Cortex of kidney (tissue), 1 donor: Measurements from ENCODE around the gene LMO1.

Experiments
- DNase-seq: peaks from one replicate; lab custom pipeline; 2025; lab: John Stamatoyannopoulos, UW

Gene LMO1

DNA sequence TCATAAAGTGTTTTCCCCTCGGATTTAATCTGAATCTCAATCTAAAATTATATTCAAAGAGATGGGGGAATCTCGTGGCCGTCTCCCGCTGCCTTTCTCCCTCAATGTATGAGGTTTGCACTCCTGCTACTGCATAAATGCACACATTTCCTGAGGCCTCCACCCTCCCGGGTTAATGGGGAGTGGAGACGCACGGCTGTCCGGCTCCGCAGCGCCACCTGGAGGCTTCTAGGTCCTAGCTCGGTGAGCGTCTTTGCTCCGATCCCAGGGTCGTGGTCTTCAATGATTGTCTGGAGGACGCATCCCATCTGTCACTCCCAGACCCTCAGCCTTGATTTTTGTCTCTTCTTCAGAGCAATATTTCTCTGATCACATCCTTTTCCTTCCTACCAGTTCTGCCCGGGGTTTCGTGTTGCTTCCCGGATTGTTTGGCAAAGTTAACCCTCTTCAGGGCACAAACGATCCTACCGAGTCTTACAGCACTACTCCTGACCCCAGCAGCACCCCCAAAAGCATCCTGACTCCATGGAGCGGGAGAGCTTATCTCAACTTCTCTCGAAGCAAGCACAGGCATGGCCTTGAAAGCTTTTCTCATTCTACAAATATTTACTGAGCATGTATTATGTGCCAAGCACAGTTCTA, at the start of gene LMO1:
LMO1 (minus strand) TSS at position 110 of the 642 bp plus-strand sequence. CDS start 516 bp downstream, outside the sequence.
- no peak for DNase-seq

DNA sequence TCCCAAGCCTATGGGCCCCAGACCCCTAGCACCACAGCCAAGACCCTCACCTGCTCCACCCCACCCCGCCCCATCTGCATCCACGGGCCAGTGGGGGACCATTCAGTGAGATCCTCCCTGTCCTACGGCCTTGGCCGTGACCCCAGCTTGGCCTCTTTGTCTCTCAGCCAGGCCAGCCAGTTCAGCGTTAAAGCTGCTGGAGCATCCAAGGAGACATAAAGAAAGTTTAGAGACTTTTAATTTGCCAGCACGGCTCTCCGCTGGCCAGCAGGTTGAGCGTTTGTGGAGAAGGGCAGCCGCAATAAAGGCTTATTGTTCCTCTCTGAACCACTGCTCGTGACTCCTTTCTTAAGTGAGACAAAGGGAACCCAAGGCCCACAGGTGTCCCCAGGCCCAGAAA, 49.3 kb upstream of the LMO1 start:
- no peak for DNase-seq

DNA sequence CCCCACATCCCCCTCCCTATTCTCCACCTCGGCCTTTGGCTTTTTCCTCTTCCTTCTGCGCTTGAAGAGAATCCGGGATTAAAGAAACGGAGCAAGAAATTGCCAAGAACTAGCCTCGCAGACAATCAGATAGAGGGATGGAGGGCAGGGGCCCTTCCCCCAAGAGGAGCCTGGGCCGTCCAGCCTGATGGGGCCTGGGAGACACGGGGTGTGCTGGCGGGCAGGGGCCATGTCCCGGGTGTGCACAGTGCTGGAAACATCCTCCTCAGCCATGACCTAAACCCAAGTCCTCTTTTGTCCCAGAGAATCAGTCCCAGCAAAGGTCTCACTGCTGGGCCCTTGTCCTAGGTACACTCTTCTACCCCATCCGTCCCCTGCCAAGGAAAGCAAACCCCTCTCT, 47.7 kb upstream of the LMO1 start:
- DNase-seq = no peak

DNA sequence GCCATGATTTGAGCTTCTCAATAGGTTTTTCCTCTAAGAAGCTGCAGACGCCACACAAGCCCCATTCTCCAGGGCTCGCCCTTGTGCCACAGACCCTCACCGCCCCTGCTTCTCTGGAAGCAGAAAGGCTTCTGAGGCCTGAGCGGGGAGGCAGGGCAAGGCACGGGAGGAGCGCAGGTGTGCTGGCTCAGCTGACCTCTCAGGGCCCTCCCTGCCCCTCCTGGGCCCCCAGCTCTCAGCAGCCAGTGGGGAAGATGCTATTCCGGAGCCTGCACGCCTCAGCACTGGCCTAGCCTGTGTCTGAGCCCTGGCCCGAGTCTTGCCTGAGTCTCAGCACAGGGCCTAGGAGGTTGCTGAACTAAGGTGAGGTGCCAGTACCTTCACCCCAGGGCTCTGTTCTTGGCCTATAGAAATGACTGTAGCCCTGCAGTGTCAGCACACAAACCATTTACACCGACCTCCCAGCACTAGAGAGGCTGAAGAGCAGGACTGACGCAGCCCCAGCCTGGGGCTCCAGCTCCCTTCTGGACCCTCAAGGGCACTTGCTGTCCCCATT, 47.1 kb upstream of the LMO1 start:
- DNase-seq = no peak

DNA sequence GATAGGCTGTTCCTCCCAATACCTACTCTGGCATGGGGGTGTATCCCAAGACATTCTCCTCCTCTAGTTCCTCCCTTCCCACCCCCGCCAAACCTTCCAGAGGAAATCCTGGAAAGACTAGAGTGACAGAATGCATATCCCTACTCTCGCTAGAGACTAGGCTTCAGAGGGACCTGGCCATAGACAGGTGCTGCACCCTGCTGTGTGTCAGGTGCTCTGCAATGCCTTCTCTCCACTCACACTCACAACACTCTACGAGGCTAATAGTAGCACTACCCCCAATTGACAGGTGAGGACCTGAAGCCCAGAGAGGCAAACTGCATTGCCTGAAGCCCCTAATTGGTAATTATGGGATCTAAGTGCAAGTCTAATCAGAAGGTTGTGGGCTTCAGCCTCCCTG, 46.2 kb upstream of the LMO1 start:
- DNase-seq = no peak

DNA sequence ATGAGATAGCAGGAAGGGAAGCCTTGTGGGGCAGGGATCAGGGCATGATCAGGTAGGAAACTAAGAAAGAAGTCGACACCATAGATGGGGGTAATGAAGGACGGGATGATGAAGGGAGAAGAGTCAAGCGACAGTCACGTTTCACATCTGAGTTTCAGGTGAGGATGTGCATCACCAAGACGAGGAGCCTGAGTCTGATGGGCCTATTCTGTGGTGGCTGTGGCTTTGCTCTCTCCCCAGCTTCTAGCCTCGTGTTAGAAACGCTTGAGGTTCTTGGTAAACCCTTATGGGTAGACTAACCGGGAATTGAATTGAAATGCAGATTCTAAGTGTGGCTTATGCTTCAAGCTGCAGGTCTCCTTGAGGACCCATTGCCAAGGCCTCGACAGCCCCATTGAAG, 45.6 kb upstream of the LMO1 start:
- no peak for DNase-seq

DNA sequence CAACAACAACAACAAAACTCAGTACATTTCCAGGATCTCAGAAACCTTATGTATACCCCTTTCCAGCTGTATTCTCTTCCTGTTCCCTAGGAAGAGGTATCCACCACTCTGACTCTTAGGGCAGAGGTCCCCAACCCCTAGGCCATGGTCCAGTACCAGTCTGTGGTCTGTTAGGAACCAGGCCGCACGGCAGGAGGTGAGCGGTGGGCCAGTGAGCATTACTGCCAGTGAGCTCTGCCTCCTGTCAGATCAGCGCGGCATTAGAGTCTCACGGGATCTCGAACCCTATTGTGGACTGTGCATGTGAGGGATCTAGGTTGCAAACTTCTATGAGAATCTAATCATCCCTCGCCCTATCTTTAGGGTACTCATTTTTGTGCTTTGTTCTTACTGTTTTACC, 43.9 kb upstream of the LMO1 start:
- DNase-seq = no peak

DNA sequence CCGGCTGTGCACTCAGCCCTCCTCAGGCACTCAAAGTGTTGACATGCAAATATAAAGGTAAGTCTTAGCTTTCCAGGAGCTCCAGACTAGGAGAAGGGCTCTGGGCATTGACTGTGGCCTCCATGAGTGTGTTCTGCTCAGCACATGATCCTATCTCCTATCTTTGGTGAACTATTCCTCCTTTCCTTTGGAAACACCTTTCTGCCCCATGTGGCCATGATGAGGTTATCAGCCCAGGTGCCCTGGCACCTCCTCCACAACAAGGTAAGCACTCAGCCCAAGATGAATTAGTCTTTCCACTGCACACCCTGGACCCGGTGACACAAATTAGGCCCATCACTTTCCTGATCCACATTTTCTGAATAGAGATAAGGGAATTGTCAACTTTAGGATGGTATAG, 37.9 kb upstream of the LMO1 start:
- DNase-seq = no peak

DNA sequence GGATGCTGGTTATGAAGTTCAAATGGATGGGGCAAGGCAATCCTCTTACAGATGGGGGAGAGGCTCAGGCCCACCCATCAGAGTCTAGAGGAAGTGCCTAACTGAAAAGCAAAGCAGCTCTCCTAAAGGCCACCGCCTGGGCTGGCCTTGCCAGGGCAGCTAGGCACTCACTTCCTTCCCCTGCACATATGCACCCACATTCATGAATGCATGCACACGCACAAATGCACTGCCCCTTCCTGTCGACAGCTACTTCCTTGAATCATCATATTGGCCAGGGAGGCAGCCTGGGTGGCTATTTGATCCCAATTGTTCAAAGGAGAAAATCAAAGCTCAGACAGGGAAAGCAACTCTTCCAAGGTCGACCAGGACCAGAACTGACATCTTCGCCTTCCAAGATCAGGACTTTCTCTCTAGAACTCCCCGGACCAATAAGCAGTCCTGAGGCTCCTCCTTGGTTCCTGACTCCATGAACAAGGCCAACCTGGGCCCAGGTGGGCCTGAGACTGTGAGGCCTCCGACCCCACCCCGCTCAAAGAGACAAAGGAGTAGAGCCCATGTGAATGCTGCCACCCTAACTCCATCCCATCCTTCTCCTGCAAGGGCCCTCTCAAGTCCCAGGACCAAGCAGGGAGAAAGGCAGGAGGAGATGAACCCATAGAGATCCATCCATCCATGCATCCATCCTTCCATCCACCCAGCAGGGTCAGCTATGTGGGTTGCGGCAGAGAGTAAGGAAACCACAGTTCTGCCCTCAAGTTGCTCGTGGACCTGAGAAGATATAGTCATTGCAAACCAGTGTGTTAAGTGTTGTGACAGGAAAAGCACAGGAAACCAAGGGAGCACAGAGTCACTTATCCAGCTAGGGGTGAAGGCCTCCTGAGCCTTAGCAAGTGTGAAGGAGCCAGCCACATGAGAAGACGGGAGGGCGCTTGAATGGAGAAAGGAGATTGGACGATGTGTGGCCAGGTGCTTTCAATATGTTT, 35.4 kb upstream of the LMO1 start:
- DNase-seq = no peak

DNA sequence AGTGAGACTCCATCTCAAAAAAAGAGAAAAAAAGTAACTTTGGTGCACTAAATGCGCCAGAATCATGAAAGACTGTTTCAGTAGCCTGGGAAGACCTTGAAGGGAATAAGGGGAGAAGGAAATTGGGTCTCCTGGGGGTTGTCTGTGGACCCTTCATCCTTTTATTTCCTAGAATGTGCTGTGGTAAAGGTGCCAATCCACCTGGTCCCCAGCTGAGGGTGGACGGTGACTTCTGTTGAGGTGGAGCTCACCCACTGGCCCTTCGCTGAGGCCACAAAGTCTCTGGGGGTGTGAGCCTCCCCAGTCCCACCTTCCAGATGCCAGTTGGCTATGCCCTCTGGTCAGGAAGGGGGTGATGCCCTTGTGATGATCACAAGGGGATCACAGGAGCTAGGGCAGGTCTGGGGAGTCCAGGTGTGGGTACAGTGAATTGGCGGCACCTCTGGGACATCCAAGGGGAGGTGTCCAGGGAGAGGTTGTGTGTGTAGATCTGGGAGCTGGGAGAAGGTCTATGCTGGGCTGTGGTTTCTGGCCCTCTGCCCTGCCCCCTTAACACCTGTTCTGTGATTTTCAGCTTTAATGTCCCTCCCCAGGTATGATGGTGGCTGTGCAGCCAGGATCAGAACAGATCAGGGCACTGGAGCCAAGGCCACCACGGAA, 34.2 kb upstream of the LMO1 start:
- no peak for DNase-seq

DNA sequence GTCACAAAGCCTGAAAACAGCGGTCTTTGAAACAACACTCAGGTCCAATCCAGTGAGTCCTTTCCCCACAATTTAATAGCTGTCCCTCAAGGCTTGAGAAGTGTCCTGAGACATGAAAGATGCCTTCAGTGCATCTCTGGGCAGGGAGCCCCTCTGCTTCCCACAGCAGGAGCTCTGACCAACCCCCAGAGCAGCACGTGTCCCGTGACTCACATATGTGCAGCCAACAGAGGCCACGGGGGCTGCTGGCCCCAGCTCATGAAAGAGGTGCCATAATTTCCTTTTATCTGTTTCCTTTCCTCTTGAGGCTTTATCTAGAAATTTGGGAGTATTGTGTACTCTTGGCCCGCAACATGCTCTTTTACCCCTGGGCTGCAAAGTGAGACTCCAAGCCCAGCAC, 33.2 kb upstream of the LMO1 start:
- DNase-seq = no peak

DNA sequence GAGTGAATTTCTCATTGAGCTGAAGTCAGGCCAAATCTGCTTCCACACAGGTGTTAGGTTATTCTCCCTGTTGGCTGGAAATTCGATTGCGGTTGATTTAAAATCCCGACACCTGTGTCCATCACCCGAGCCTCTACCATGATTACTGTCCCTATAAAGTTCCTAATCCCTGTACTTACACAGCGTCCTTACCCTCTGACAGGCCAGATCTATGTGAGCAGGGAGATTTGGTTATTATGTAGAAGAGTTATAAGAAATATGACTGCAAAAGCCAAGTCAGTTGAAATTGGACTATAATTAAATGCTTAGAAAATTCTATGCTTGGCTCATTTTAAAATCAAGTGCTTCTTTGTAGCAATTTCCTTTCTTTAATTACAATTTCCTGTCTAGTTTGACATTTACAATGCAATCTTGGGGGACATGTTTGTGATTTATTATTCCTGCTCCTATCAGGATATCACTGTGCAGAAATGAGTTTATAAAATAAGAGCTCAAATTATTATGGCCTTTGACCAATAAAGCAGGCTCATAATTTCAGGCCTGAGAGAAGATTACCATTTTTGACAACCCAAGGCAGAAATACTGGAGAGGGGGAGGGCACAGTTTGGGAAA, 32.5 kb upstream of the LMO1 start:
- DNase-seq = no peak

DNA sequence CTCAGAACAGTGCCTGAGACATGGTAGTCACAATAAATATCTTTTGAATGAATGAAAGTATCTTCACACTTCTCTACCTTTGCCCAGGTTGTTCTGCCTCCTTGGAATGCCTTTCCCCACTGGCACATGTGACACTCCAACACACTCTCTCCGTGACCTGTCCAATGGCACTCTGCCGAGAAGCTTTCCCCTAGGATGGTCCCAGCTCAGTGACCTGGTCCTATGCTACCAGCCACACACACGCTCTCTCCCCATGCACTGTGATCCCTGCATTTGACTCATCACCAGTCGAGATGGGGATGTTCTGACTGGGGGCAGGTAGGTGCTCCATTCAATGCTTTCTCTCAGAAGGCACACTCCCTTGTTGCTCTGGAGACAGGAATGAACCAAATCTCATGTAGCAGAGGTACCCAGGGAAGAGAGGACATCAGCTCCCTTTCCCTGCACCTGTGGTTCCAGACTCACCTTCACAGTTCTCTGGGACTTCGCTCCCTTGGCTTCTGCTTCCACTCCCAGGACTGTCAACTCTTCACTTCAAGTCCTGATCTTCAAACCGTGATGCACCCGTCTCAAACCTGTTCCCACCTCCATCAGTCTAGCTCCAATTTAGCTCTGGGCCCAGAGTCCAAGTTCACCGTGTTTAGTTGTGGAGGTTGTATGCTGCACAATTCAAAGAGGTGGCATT, 30.7 kb upstream of the LMO1 start:
- DNase-seq = no peak

DNA sequence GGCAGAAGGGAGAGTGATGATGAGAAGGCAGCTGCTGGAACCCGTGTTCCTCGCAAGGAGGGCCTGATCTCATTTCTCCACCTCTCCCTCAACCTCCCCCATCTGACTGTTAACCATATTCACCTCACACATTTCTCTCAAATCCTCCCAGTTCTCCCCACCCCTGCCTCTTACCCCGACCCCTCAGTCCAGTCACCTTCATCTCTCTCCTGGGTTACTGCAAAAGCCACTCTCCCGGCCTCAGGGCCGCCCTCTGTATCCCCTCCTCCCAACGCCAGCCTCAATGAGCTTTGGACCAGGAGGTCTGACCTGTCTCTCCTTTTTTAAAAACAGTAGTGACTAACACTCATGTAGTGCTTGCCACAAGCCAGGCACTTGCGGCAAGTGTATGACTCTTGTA, 29.5 kb upstream of the LMO1 start:
- no peak for DNase-seq

DNA sequence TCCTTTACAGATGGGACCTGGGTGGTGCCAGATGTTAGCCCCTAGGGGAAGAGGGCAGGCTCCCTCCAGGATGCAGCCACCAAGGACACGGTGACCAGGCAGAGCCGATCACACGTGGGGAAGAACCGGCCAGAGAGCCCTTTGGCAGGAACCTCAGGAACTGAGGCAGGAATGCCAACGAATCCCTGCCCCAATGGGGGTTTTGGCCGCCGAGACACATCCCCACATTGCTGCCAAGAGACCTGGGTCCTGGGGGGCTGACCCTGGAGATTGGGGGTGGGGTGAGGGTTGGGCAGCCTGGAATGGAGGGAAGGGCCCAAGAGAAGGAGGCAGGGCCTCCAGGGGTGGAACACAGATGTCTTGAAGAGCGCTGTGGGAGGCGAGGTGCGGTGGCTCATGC, 28.7 kb upstream of the LMO1 start:
- no peak for DNase-seq

DNA sequence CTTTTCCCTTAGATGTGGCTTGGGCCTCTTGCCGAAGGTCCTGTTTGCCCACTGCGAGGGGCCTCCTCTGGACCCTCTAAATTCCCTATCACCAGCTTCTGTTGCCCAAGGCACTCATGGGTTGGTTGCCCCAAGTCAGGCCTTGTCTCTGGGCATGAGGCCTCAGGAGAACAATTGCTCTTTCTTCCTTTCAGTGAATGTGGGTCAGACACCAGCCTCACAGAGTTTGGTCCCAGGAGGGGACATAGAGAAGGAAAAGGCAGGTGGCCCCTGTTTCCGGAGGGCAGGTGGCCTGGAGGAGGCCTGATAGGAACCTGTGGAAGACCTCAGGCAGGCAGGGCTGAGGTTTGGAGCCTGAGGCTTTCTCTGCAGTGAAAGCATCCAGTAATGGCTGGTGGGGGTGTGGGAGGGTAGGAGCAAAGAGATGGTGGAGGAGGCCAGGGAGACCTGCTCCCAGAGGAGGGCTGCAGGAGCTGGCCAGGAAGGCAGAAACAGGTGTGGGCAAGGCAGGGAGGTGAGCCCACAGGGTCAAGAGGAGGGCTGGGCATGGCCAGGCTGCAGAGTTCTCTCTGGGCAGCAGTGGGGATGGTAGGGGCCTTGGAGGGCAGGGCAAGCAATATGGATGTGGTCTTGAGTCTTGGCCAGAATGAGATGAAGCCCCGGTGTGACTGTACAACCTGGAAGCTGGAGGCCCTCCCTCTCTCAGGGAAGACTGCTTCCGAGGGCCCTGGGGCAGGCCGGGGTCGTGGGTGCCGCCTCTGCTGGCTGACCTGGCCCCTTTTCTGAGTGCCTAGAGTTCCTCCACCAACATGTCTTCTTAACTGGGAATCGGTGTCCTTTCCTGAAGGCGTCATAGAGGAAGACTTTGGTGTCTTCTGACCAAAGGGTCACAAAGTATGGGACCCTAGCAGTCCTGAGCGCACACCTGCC, 28.0 kb upstream of the LMO1 start:
- DNase-seq = no peak

DNA sequence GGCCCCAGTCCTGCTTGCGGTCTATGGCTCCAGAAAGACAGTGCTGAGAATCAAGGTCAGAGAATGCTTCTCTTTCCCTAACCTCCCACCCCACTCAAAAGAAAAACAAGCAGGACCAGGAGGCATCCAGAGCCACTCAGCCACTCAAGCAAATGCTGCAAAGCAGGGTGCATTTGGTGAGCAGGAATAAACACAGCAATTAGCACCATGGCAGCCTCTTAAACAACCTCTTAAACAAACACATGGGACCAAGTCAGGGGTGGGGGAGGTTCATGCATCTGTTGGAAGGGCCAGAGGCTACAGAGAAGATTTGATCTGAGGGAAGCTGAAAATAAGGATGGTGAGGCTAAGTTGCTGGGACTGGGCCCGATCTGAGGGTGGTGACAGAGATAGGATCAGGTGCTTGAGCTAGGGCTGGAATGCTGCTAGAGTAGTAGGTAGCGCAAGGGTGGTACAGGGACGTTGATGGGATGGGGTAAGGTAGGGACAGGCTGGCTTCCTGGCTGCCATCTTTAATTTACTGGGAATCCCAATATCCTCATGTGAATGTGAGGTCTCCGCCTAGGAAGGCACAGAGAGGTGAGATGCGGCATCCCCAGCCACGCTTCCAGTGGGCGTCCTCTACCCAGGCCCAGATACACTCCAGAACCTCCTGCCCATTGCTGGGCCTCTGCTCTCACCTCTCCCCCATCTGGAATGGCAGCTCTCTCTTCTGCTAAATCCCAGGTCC, 26.6 kb upstream of the LMO1 start:
- no peak for DNase-seq

DNA sequence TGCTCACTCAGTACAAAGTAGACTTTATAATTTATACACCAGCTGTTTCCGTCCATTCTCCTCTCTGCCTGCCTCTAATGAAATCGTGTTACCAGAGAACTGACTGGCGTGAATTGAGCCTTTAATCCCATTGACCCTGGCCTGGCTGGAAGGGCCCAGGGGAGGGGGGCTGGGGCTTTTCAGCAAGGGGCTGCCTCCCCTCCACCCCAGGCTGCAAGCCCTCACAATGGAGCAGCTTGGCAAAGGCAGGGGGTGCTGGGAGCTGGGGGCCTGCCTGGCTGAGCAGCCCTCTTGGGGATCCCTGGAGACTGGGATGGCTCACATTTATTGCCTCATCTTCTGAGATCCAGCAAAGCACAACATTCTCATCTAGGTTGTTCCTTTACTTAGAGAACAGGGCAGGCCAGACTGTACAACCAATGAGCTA, 25.8 kb upstream of the LMO1 start:
- DNase-seq = no peak

DNA sequence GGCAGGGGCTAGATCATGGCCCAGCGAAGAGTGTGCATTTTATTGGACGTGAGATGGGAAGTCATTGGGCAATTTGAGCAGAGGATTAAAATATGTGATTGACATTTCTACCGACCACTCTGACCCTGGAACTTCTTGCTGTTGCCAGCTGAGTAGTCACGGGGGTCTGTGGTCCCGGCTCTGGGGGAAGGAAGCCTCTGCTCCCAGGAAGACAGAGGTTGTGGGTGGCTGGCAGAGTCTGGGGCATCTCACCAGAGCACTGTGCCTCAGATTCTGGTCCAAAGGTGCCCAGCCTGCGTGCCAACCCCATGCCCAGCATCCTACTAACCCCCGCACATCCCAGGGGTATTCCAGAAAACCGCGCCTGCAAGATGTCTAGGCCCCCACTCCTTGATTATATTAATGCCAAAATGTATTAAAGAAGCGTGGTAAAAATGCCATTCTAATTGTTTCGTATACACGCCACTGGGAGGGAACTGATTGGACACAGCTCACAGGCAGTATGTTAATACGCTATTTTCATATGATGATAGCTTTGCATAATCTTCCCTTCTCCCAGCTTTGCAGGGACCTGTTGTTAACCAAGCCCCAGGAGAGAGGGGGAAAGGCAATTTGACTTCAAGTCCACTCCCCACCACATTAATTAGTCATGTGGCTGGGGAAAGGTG, 25.3 kb upstream of the LMO1 start:
- no peak for DNase-seq
